Endothelial cell of umbilical vein (primary cell): ENCODE data around the gene ARMC8. TPM values are rescaled to one million over a fixed set of nuclear protein-coding genes. Genes with fewer than 3 reads are reported as not detected.

Experiments
- BruUV-seq: library from RNA; stranded (reverse); fragments of 400-500 nt; replicated peaks from 2 replicates; lab custom pipeline; 2021; lab: Mats Ljungman, UMichigan
- CTCF ChIA-PET: fragments of 300-600, 350-600 bp; sonication (Branson Sonifier 250); formaldehyde crosslinking; loops from one replicate; lab custom pipeline; 2021; ENCODE audit warnings: antibody characterized with exemption, inconsistent platforms; lab: Charles Lee
- POLR2A ChIA-PET: fragments of 300-600, 350-600 bp; sonication (Branson Sonifier 250); formaldehyde crosslinking; loops from one replicate; lab custom pipeline; 2021; ENCODE audit warnings: antibody characterized with exemption, inconsistent platforms; lab: Charles Lee
- DNase-seq: peaks from one replicate; pipeline ENCODE4 v3.0.0-alpha.2; 2011; ENCODE audit warnings: low read depth, low spot score
- FAIRE-seq: peaks from 2 replicates; lab custom pipeline; 2011; peaks lifted over from hg19 to GRCh38; lab: Jason Lieb, UNC
- H2AFZ ChIP-seq: 2 replicates; pipeline ENCODE4 v1.6.0; 2012; ENCODE audit warnings: low read depth, low read length, control low read depth, inconsistent platforms
- H3K27ac ChIP-seq: 2 replicates; pipeline ENCODE4 v1.5.1; 2011; ENCODE audit warnings: low read depth, mild to moderate bottlenecking, control low read depth, low read length, moderate library complexity; ENCODE audit not compliant: insufficient read depth
- H3K27me3 ChIP-seq, 2 experiments: 2 replicates each; pipeline versions ENCODE4 v1.6.0 to v1.6.1; 2011; ENCODE audit warnings: low read length in 2 of 2, mixed read lengths in 1 of 2; ENCODE audit not compliant: control insufficient read depth in 2 of 2, insufficient read depth in 2 of 2
- H3K36me3 ChIP-seq, 2 experiments: 2 replicates in 1 of 2; 3 replicates in 1 of 2; pipeline ENCODE4 v1.5.1; 2011; ENCODE audit warnings: low read length in 2 of 2, mild to moderate bottlenecking in 1 of 2, moderate library complexity in 1 of 2; ENCODE audit not compliant: control insufficient read depth in 2 of 2, insufficient read depth in 2 of 2; ENCODE audit errors: extremely low read depth in 1 of 2
- H3K4me1 ChIP-seq: 3 replicates; pipeline ENCODE4 v1.5.1; 2011; ENCODE audit warnings: mild to moderate bottlenecking, low read length; ENCODE audit not compliant: control insufficient read depth, insufficient read depth; ENCODE audit errors: extremely low read depth
- H3K4me2 ChIP-seq: 2 replicates; pipeline ENCODE4 v1.6.1; 2011; ENCODE audit warnings: low read length, control low read depth, mixed read lengths; ENCODE audit not compliant: insufficient read depth
- H3K4me3 ChIP-seq, 3 experiments: fragments of 200-600 bp in 1 of 3; sonication (generic), shearing (Covaris generic) in 1 of 3; replicated peaks in 1 of 3; 2 replicates each; pipeline ENCODE4 v1.5.1; 2011 to 2016; ENCODE audit warnings: control low read depth in 3 of 3, low read length in 3 of 3, mild to moderate bottlenecking in 2 of 3, inconsistent platforms in 1 of 3, low read depth in 1 of 3, moderate library complexity in 1 of 3; ENCODE audit not compliant: insufficient read depth in 1 of 3
- H3K79me2 ChIP-seq: 2 replicates; pipeline ENCODE4 v1.6.0; 2012; ENCODE audit warnings: low read length, inconsistent platforms; ENCODE audit not compliant: control insufficient read depth, insufficient read depth
- H3K9ac ChIP-seq: replicated peaks from 2 replicates; pipeline ENCODE3; 2011; ENCODE audit warnings: low read length, control low read depth; ENCODE audit not compliant: insufficient read depth; ENCODE audit errors: extremely low read depth
- H3K9me1 ChIP-seq: replicated peaks from 3 replicates; pipeline ENCODE4 v1.6.0; 2011; ENCODE audit warnings: mild to moderate bottlenecking, low read length; ENCODE audit not compliant: control insufficient read depth, insufficient read depth; ENCODE audit errors: extremely low read depth
- H3K9me3 ChIP-seq: replicated peaks from 2 replicates; pipeline ENCODE4 v1.5.1; 2012; ENCODE audit warnings: low read length, inconsistent platforms; ENCODE audit not compliant: control insufficient read depth, insufficient read depth
- H4K20me1 ChIP-seq: replicated peaks from 2 replicates; pipeline ENCODE3; 2011; ENCODE audit warnings: mild to moderate bottlenecking, low read length; ENCODE audit not compliant: control insufficient read depth, insufficient read depth; ENCODE audit errors: extremely low read depth
- CTCF ChIP-seq, 2 donors: IDR thresholded peaks; 1 replicate in 1 of 2; 2 replicates in 1 of 2; pipeline ENCODE4 v1.5.1; 2011; ENCODE audit warnings: low read length in 2 of 2, mild to moderate bottlenecking in 2 of 2, moderate library complexity in 2 of 2, control low read depth in 1 of 2, inconsistent platforms in 1 of 2, low read depth in 1 of 2; ENCODE audit not compliant: insufficient read depth in 1 of 2; ENCODE audit errors: extremely low read depth in 1 of 2
- EZH2 ChIP-seq: IDR thresholded peaks from 2 replicates; pipeline ENCODE4 v1.6.1; 2012; ENCODE audit warnings: borderline replicate concordance, low read depth, mild to moderate bottlenecking, moderate library complexity, low read length, inconsistent platforms; ENCODE audit not compliant: severe bottlenecking
- FOS ChIP-seq: IDR thresholded peaks from 2 replicates; pipeline ENCODE4 v1.6.1; 2011; ENCODE audit warnings: mild to moderate bottlenecking, low read length, moderate library complexity, borderline replicate concordance; ENCODE audit not compliant: insufficient read depth
- GATA2 ChIP-seq: IDR thresholded peaks from 2 replicates; pipeline ENCODE4 v1.7.0; 2011; ENCODE audit warnings: low read depth, mild to moderate bottlenecking, moderate library complexity, mixed read lengths, low read length; ENCODE audit not compliant: insufficient read length, insufficient read depth
- JUN ChIP-seq: IDR thresholded peaks from 2 replicates; pipeline ENCODE4 v1.6.1; 2011; ENCODE audit warnings: borderline replicate concordance, low read depth; ENCODE audit not compliant: insufficient read length, insufficient read depth
- MAX ChIP-seq: IDR thresholded peaks from 2 replicates; pipeline ENCODE4 v1.6.1; 2011; ENCODE audit not compliant: insufficient read depth, insufficient read length
- MYC ChIP-seq: IDR thresholded peaks from one replicate; pipeline ENCODE4 v1.6.1; 2011; ENCODE audit warnings: mild to moderate bottlenecking, low read depth, low read length
- POLR2A ChIP-seq: IDR thresholded peaks from 2 replicates; pipeline ENCODE4 v1.6.1; 2012; ENCODE audit warnings: low read depth, mild to moderate bottlenecking, control low read depth, low read length
- POLR2AphosphoS5 ChIP-seq: IDR thresholded peaks from 2 replicates; pipeline ENCODE4 v1.6.1; 2012; ENCODE audit warnings: low read depth, mild to moderate bottlenecking, control low read depth, low read length, moderate library complexity; ENCODE audit not compliant: insufficient read depth
- dilution Hi-C: fragments of 300-500 bp; cut with MboI; formaldehyde crosslinking; loops from one replicate; pipeline ENCODE4 v1.15.0; 2019; ENCODE audit warnings: low sequenced_read_pairs; ENCODE audit not compliant: extremely low pct_ligation_motif_present
- intact Hi-C: fragments of 100-400 bp; cut with micrococcal nuclease; formaldehyde crosslinking; loops from one replicate; pipeline ENCODE4 v1.10.0; 2022
- polyA plus RNA-seq, 4 experiments: library from polyadenylated mRNA; depleted of rRNA in 3 of 4; stranded (reverse) in 3 of 4; unstranded in 1 of 4; fragments of >200 nt; gene quantifications; 2 replicates each; pipeline versions ENCODE4 v1.2.1 to v1.2.3, GENCODE V29; 2011 to 2012; ENCODE audit warnings: missing spikeins in 1 of 4
- total RNA-seq: library from RNA; stranded (reverse); gene quantifications from 2 replicates; pipeline ENCODE4 v1.2.3, GENCODE V29; 2021

The ARMC8 gene
- total and polyA plus RNA-seq, 2 donors (not counting 3 experiments of a cell fraction or from before 2014, with no cell fraction given): 39.6 to 46.0 TPM

DNA sequence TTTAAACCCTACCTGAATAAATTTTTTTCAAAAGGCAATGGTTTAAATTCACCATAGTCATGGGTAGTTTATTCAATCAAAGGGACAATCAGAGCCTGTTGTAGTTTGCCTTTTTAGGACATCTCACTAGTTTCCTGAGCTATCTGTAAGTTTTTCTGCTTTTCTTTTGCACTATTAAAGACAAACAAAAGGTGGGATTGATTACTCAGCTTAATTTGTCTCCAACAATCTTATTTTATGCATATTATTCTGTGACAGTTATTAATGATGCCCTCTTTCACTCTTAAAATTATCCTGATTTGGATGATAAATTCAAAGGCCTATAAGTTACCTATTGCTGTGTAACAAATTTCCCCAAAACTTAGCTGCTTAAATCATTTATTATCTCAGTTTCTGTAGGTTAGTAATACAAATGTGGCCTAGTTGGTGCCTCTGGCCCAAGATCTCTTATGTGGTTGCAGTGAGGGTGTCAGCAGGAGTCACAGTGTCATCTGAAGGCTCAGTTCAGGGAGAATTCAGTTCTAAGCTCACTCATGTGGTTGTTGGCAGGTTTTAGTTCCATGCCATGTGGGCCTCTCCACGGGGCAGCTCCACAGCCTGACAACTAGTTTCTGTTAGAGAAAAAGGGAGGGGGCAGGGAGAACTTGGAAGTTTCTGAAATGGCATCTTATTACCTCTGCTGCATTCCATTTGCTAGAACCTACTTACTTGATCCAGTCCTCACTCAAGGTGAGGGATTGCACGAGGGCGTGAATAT, 16.0 kb downstream of the ARMC8 start:
- TF ChIP-seq POLR2A (no peak), FOS (no peak), CTCF (IDR thresholded peaks at IDR 0.05; ENCODE audit: extremely low read depth in 1 of 2, insufficient read depth in 1 of 2, low read depth in 1 of 2, low read length in 2 of 2) (no peak), MYC (no peak), EZH2 (no peak), MAX (no peak), POLR2AphosphoS5 (no peak), JUN (no peak), GATA2 (no peak)
- Histone ChIP-seq H3K36me3 (no peaks in the 10 kb centered on the region), H3K9ac (no peak overlapping the region), H2AFZ (no peak overlapping the region), H3K27ac (no peak overlapping the region), H3K9me3 (no peaks in the 10 kb centered on the region), H3K9me1 (no peaks in the 10 kb centered on the region), H3K4me3 (no peak overlapping the region), H4K20me1 (peaks cover 17% of the 10 kb centered on the region), H3K4me1 (no peaks in the 10 kb centered on the region), H3K79me2 (peaks cover 90% of the 10 kb centered on the region), H3K4me2 (no peak overlapping the region), H3K27me3 (no peaks in the 10 kb centered on the region)
- DNase-seq (no peak), FAIRE-seq (no peak)
- BruUV-seq: no TSS peak
- dilution Hi-C loops: no loop called here
- intact Hi-C loops: no loop called here
- POLR2A ChIA-PET: interaction anchor here (0.8 kb wide), 1 partner anchor 16 kb away, joined by 3 read pairs; no protein-coding TSS in a partner anchor
- CTCF ChIA-PET: interaction anchor here (0.7 kb wide), 1 partner anchor 10 kb away, joined by 3 read pairs; no protein-coding TSS in a partner anchor
